ENCODE data around the gene DCP1B.

DCP1B gene

DNA sequence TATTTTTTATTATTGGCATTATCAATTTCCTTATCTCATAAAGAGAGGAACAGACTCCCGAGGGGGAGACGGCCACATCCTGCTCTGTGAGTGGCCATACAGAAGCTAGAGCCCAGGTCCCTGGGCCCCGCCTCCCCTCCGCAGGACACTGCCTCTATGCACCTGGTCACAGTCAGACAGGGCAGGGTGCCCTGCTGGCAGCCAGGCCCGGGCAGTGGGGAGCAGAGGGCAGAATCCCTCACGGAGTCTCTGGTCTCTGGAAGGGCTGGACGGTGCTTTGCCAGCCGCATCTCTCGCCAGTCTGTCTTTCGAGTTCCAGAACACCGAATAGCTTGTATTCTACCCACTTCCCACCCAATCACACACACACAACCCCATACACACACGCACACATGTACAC is 69.4 kb downstream of the DCP1B start:
- no peak for DNase-seq (ENCODE audit: low read depth)

DNA sequence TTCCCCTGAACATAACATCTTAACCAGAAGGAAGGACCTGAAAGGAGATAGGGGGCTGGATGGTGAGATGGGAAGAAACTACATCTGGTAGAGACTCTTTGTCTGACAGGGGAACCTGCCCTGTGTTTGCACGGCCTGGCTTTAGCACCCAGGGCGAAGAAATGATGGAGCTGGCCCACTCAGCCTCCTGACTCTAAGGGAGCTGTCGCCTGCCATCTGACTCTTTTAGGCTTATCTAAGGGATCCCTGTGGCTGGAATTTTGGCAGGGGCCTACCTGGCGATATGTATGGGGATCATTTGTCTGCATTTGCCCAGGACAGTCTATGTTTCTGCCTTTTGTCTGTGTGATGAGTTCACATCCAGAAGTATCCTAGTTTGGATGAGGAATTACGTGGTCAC is 70.2 kb downstream of the DCP1B start:
- no peak for DNase-seq (ENCODE audit: low read depth)

DNA sequence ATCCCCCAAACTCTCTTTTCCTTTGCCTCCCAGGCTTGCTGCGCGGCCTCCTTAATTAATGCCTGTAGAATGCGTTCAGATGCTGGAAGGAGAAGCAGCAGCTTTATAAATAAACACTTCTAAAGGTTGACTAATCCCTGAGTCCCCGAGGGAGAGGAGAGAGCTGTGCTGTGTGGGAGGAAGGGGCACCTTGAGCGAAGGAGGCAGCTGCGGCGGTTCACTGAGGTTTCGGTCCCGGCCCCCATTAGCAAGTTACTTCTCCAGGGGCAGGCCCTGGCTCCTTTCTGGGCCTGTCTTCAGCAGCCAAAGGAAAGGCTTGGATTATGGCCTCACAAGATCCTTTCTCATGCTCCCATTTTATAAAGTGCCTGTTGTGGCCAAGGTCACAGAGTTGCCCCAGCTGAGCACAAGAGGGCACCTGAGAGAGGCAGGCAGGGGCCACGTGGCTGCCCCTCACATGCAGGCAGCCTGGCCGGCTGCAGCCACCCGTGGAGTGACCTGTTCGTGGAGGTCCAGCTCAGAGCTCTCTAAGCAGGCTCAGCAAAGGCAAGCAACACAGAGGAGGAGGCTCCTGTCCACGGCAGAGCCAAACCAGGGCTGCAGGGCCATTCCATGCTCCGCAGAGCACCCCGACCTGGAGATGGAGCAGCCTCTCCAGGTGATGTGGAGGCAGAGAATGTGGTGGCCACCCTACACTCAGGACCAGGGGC is 70.8 kb downstream of the DCP1B start:
- no peak for DNase-seq (ENCODE audit: low read depth)

DNA sequence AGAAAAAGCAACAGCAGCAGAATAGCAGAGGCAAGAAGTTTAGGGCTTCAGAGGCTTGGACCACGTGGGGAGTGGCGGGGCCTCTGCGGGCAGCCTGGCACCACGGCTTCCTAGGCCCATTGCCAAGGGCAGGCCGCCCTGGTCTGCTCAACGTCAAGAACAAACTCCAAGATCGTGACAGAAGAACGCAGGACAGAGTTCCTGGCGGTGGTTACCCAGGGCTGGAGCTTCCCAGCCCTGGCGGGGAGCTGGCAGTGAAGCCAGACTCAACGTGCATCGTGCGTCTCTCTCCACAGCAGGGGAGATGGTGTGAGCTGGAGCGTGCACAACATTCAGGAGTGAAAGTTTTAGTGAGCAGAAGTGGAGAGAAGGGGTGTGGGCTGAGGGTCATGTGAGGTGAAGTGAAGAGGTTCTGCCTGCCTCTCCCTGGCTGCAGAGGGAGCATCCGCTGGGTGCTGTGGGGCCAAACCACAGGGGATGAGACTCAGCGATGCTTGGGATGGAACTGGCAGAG is 71.9 kb downstream of the DCP1B start:
- no peak for DNase-seq (ENCODE audit: low read depth)

DNA sequence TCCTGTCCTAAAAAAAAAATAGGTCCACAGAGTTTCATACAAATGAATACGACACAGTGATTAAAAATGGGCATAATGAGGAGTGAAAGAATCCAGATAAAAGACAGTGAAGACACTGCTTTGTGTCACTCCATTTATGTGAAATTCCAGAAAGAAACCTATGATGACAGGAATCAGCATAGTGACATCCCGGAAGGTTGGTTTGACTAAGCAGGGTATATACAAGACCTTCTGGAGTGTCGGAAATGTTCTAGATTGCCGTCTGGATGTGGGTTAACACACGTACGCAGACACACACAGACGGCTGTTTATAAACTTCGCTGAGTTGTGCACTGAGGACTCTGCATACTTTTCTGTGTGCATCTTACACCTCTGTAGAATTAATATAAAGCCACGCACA is 72.6 kb downstream of the DCP1B start:
- DNase-seq (ENCODE audit: low read depth): no peak

DNA sequence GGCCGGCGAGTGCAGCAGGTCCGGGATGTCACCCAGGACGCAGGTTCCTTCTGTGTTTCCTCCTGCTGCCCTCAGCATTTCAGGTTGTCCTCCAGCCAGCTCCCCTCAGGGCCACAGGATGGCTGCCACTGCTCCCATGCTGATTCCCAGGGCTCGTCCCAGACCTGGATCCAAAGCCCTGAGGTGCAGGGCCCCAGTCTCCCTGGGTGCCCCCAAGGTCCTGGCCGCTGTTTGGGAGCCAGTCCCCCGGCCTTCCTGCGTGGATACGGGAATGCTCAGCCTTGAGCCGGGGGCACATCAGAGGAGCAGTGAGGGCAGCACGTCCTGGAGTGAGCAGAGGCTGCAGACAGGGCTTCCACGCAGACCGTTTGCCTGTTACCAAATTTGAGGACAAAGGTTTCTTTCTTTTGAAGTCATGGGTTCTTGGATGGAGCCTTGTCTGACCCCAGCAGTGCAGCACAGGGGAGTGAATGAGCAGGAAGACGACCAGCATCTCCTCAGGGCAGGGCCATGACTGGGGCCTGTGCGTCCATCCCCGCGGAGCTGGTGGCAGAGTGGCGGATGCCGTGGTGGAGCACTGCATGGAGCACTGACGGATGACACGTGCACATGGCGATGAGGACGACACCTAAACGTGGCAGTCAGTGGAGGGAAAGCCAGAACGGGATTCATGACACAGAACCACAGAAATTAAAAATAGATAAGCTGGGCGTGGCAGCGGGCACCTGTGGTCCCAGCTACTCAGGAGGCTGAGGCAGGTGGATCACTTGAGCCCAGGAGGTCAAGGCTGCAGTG is 73.3 kb downstream of the DCP1B start:
- DNase-seq (ENCODE audit: low read depth): no peak

DNA sequence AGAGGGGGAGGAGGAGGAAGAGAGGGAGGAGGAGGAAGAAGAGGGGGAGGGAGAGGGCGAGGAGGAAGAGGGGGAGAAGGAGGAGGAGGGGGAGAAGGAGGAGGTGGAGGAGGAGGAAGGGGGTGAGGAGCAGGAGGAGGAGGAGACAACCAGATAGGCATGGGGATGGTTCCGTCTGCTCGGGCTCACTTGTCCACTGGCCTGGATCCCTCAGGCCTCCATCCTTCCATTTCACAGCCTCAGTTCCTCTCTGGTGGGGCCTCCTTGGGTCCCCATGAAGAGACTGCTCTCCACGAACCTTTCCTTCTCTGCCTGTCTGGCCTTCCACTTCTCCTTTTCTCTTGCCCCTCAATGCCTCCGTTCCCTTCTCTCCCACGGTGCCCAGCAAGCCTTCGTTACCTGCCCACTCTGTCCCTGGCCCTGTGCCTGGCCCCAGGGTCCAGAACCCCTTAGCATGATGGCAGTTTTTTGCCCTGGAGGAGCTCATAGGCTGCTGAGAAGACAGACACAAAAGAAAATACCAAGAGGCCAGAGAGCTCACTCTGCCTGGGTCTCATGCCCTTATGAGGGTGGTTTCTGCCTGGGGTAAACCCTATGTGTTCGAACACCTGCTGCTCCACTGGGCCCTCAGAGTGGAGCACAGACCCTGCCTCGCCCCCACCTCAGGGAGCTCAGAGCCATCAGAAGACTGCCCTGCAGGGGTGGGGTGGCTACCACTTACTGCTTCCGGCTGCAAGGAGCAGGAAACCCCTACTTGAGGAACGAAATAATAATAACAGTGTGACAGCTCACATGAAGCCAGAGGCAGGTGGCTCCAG is 74.1 kb downstream of the DCP1B start:
- no peak for DNase-seq (ENCODE audit: low read depth)

DNA sequence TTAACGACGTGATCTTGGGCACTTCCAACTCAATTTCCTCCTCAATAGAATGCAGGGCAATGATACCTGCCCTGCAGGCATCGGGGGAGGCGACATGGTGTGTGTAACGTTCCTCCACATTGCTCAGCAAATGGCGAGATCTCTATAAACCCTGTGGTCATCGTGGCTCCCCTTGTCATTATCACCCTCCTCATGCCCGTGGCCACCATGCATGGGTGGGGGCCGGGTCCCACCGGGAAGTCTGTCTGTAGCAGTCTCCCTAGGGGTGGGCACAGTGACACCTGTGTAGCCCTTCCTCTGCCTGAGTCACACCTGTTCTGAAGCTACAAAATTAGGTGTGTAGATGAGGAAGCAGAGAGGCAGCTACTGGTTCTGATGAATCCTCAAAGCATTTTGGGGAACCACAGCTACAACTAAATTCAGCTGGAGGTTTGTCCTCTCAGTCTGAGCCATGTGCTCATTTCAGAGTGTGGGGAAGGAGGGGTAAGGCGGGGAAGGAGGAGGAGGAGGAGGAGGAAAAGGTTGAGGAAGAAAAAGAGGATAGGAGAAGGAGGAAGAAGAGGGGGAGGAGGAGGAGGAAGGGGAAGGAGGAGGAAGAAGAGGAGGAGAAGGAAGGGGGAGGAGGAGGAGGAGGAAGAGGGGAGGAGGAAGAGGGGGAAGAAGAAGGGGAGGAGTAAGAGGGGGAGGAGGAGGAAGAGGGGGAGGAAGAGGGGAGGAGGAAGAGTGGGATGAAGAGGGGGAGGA is 74.8 kb downstream of the DCP1B start:
- no peak for DNase-seq (ENCODE audit: low read depth)

DNA sequence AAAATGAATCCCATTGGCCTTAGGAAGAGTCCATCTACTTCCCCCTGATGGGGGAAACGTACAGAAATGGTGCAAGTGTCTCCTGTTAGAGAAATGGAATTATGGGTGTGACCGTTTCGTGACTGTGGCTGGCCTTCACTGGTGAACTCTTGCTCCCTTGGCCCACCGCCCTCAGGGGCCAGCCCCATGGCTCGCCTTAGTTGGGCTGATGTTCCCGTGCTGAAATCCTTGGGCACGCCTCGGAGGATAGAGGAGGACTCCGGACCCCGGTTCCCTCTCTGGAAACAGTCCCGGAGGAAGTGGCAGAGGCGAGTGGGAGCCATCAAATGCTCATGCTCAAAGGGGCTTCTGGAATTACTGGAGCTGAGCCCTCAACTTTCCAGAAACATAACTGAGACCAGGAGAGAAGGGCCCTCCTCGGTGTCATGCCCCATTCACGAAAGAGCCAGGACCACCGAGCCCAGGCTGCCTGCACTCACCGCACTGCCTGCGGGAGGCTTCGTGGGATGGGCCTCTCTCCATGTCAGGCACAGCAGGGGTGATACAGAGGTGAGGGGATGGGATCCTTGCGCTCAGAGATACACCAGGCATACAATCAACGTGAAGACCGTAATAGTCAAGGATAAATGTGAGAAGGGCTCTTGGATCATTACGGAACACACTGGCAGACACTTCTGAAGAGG is 75.7 kb downstream of the DCP1B start:
- DNase-seq (ENCODE audit: low read depth): no peak

DNA sequence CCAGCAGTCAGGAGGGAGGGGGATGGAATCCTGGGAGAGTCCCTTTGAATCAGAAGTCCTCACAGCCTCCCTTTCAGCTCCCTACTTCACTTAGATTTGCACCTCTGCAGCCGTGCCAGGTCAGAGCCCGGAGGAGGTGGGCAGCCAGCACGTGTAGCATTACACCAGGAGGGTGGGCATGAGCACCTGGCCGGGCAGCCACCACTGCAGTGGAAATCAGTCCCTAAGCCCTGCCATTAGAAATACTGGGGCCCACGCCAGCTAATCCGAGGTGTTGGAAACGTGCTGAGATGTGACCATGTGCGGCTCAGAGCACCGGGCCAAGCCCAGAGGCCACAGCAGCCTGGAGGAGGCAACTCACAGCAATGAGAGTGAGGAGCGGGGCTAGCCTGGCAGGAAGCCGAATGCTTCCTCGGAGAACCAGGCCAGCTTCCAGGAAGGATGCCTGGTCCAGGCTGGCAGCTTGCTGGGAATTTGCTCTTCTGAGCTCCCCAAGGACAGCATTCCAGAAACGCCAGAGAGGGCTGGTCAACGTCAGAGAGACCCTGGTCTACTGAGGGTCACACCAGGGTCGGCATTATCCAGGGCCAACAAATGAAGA is 76.4 kb downstream of the DCP1B start:
- DNase-seq (ENCODE audit: low read depth): no peak

DNA sequence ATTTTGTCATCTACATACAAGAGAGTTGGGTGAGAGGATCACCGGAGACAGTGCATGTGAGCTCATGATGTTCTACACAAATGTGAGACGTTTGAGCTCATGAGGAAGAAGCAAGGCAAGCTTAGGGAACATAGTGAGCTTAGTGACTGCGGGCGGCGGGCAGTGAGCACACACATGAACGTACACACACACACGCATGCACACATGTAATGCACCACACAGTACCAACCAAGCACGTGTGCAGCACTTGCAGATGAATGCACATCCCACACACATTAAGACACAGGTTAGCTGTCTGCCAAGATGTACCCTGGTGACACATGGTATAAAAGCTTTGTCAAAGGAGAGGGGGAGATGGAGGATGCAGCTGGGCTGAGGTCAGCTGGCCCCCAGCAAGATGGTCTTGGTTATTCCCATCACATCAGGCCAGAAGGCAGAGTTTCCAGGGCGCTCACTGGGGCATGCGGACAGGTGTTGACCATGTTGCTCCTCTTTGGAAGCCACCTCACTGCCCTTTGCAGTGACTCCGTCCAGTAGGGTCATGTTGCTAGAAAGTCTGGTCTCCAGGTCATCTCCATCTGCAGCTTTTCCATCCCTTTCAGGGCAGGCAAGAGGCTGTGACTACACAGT is 77.1 kb downstream of the DCP1B start:
- DNase-seq (ENCODE audit: low read depth): no peak

DNA sequence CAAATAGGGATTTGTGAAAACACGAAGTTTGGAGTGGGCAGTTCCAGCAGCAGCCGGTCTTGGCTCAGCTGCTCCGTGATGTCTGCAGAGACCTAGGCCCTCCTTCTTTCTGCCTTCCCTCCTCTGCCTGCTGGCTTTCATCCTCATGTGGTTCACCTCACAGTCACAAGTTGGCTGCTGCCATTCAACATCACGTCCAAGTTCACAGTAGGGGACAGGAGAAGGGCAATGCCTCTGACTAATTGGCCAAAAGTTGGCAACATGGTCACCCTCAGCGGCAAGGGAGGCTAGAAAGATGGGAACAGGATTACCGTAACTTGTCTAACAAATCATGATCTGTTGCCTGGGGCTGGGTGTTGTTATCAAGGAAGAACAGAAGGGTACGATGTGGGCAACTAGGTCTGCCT is 78.0 kb downstream of the DCP1B start:
- no peak for DNase-seq (ENCODE audit: low read depth)

DNA sequence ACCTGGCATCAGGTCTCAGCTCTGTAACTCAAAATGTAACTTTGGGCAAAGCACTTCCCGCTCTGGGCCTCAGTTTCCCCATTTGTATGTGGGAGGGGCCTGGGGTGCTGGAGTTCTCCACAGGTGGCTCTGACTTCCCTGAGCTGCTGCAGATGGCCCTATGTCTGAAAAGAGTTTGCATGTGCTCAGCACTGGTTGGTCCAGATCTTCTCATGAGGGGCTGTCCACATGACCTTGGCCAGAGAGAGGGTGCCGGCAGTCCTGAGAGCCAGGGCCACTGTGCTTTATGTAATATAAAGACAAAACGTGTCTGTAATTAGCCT is 78.6 kb downstream of the DCP1B start:
- DNase-seq (ENCODE audit: low read depth): no peak

DNA sequence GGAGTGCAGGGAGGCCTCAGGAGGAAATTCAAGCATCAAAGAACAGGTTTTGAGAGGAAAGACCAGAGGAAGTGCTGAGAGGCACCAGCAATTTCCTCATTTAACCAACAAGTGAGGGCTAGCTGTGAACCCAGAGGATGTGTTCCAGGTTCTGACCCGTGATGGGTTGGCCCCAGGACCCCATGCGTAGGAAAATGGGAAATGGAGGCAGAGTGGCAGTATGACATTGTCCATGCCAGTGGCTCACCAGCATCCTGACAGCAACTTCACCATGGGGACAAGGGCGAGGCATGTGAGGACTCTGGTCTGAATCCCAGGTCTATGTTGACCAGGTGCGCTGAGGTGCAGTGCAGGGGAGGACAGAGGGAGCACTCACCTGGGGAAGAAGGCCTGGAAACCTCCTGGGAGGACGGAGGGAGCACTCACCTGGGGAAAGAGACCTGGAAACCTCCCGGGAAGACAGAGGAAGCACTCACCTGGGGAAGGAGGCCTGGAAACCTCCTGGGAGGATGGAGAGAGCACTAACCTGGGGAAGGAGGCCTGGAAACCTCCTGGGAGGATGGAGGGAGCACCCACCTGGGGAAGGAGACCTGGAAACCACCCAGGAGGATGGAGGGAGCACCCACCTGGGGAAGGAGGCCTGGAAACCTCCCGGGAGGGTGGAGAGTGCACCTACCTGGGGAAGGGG is 79.1 kb downstream of the DCP1B start:
- no peak for DNase-seq (ENCODE audit: low read depth)

DNA sequence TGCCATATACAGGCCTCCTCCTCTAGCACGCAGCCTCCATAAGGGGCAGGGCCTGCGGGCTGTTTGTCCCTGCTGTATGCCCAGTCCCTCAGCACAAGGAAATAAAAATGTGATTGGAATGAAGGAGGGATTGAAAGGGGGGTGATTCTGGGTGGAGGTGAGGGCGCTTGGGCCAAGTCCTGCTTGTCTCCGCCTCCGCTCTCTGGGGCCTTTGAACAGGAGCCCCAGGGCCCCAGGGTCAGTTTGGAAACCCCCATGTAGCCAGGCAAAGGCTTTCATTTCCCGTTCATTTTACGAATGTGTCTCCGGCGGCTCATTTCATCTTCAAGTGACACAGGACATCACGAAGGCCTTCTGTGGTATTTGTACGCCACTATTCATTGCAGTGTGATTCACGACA is 81.3 kb downstream of the DCP1B start:
- no peak for DNase-seq (ENCODE audit: low read depth)

DNA sequence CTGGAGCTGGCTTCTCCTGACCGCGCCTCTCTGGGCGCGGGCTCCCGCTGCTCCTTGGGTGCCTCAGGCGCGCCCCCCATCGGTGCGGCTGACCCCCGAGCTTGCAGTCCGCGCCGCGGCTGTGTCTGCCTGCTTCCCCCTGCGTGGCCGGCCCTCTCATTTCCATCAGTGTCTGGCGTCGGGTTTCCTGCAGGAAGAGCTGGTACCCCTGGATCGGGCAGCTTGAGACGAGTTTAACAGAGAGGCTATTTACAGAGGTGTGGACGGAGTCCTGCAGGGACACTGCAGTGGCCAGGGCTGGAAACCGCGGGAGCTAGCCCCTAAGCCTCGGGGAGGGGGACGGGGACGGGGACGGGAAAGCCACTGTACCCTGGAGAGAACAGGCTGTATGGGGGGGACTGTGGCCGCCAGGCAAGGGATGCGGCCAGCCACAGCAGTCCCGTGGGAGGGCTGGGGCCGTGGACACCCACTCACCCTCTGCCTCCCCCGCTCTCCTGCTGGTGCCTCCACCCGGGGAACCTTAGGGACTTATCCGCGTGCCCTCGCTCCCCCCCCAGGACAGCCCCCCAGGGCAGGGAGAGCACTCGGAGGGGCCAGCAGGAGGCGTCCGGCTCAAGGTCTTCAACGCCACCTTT is 82.1 kb downstream of the DCP1B start:
- no peak for DNase-seq (ENCODE audit: low read depth)

DNA sequence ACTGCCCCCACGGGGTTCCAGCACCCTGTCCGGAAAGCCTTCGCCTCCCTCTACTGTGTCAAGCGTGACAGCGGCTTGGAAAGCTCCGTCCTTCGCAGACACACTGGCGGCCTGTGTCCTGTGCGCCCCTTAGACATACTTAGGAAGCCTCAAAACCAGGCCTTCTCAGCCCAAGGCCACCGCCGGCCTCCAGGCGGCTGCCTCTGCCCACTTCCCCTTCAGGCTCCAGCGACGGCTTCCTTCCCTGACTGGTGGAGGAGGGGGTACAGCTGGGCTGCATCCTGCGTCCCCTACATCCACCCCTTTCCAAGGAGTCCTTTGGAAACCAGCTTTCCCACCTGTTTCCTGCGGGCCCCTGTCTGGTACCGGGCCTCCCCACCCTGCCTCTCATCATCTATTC is 83.3 kb downstream of the DCP1B start:
- DNase-seq (ENCODE audit: low read depth): no peak

DNA sequence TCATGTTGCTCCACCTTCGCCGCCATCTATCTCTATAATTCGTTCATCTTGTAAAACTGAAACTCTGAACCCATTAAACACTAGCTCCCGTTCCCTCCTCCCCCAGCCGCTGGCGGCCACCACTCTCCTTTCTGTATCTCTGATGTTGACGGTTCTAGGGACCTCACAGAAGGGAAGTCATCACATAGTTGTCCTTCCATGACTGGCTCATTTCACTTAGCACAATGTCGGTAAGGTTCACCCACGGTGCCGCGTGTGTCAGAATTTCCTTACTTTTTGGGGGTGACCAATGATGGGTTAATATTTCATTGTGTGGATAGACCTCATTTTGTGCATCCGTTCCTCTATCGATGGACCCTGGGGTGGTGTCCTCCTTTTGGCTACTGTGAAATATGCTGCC is 83.8 kb downstream of the DCP1B start:
- no peak for DNase-seq (ENCODE audit: low read depth)

DNA sequence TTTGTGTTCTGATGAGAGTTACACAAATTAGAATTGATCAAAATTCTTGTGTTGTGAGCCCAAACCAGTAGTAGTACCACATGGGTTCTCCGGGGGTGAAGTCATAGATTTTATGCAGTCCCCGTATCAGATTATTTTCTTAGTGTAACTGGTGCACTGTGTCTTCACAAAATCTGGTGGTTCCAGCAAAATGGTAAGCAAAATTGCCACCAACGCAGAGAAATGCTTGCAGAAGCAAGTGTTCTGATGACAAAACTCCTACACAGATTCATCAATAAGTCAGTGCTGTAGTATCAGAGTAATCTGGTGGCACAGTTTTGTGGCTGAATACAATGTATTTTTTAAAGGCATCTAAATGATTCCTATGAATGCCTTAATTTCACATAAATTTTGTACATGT is 84.5 kb downstream of the DCP1B start:
- no peak for DNase-seq (ENCODE audit: low read depth)

DNA sequence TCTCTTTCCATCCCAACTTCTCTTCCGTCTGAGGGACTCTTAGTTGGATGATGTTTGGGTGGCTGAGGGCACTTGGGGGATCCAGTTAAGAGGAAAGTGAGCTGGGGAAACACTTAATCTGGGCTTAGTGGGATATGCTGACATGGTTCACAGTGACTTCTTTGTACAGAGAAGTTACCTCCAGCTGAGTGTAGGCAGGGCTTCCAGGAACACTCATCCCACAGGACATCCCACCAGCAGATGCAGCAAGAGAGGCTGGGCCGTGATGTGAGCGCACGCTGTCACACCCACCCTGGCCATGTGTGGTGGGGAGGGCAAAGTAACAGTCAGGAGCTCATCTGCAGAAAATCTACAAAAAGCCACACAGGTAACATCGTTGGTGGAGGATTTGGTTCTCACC is 85.0 kb downstream of the DCP1B start:
- no peak for DNase-seq (ENCODE audit: low read depth)
